ENCODE results near the gene PNPLA7.

DNA sequence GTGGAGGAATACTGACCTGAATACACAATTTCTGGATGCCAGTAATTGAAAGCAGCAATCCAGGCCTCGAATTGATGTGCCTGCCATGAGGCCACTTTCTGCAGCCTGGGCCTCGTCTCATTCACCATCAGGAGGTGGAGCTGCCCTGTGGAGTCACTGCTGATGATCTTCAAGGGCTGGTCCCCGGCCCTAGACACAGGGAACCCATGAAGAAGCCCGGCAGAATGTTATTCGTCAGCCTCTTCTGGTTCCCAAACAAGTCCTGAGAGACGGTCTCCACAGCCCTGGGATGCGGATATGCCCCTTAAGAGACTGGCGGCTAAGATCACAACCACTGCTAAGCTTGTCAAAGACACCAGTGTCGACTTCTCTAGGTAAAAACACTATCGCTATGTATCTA is 24.0 kb upstream of the PNPLA7 start:
- no peak for TF ChIP-seq CTCF (IDR thresholded peaks at IDR 0.05)
- TF ChIP-seq POLR2A (IDR thresholded peaks at IDR 0.05): no peak
